SK-N-SH treated with all-trans-retinoic acid at 6 μM for 48 hours (cell line): ENCODE measurements around the gene MICALL2.

Source experiments
- ATAC-seq: fragments of 200-7000 bp; cut with Tn5 transposase; 3 replicates; pipeline ENCODE4 v1.9.1; 2020; ENCODE audit warnings: mild to moderate bottlenecking, moderate library complexity
- ARNTL ChIP-seq: fragments of 450-650 bp; formaldehyde crosslinking; IDR thresholded peaks from 2 replicates; pipeline ENCODE4 v1.5.0; 2020; ENCODE audit warnings: low read depth, mild to moderate bottlenecking, moderate library complexity, borderline replicate concordance
- BACH2 ChIP-seq: fragments of 250-450 bp; sonication (Bioruptor Pico); IDR thresholded peaks from 2 replicates; pipeline ENCODE4 v1.9.0; 2021; ENCODE audit warnings: mild to moderate bottlenecking, borderline replicate concordance
- CREB5 ChIP-seq: fragments of 250-450 bp; sonication (Bioruptor Pico); IDR thresholded peaks from 2 replicates; pipeline ENCODE4 v1.5.1; 2020; ENCODE audit warnings: low read depth, mild to moderate bottlenecking, moderate library complexity
- CSDC2 ChIP-seq: fragments of 250-450 bp; sonication (Bioruptor Pico); IDR thresholded peaks from 2 replicates; pipeline ENCODE4 v1.5.0; 2020; ENCODE audit warnings: mild to moderate bottlenecking, moderate library complexity
- ESRRG ChIP-seq: fragments of 250-450 bp; sonication (Bioruptor Pico); IDR thresholded peaks from 2 replicates; pipeline ENCODE4 v1.6.1; 2021; ENCODE audit warnings: mild to moderate bottlenecking
- GLIS3 ChIP-seq: fragments of 250-450 bp; sonication (Bioruptor Pico); IDR thresholded peaks from 2 replicates; pipeline ENCODE4 v1.5.0; 2020; ENCODE audit warnings: mild to moderate bottlenecking, moderate library complexity
- ISL1 ChIP-seq: fragments of 250-450 bp; sonication (Bioruptor Pico); IDR thresholded peaks from 2 replicates; pipeline ENCODE4 v2.1.2; 2022; ENCODE audit warnings: mild to moderate bottlenecking, moderate library complexity
- OSR1 ChIP-seq: fragments of 250-450 bp; sonication (Bioruptor Pico); IDR thresholded peaks from 2 replicates; pipeline ENCODE4 v1.8.0; 2022; ENCODE audit warnings: moderate library complexity, mild to moderate bottlenecking, inconsistent platforms
- PPARA ChIP-seq: fragments of 250-450 bp; sonication (Bioruptor Pico); IDR thresholded peaks from 2 replicates; pipeline ENCODE4 v1.5.0; 2020; ENCODE audit warnings: mild to moderate bottlenecking, borderline replicate concordance
- RARB ChIP-seq: fragments of 250-450 bp; sonication (Bioruptor Pico); IDR thresholded peaks from 2 replicates; pipeline ENCODE4 v1.8.0; 2021; ENCODE audit warnings: mild to moderate bottlenecking, moderate library complexity
- SNAI2 ChIP-seq: fragments of 250-450 bp; sonication (Bioruptor Pico); IDR thresholded peaks from 2 replicates; pipeline ENCODE4 v1.5.0; 2020; ENCODE audit warnings: mild to moderate bottlenecking, moderate library complexity
- TCF4 ChIP-seq: fragments of 250-450 bp; sonication (Bioruptor Pico); IDR thresholded peaks from 2 replicates; pipeline ENCODE4 v1.8.0; 2021; ENCODE audit warnings: mild to moderate bottlenecking, moderate library complexity, borderline replicate concordance
- TOX ChIP-seq: fragments of 250-450 bp; sonication (Bioruptor Pico); IDR thresholded peaks from 2 replicates; pipeline ENCODE4 v1.8.0; 2021; ENCODE audit warnings: mild to moderate bottlenecking, moderate library complexity, borderline replicate concordance
- TSHZ2 ChIP-seq: fragments of 250-450 bp; sonication (Bioruptor Pico); IDR thresholded peaks from 2 replicates; pipeline ENCODE4 v1.5.0; 2020; ENCODE audit warnings: mild to moderate bottlenecking, moderate library complexity
- ZC3H10 ChIP-seq: fragments of 250-450 bp; sonication (Bioruptor Pico); IDR thresholded peaks from 2 replicates; pipeline ENCODE4 v1.5.1; 2021; ENCODE audit warnings: mild to moderate bottlenecking, moderate library complexity
- ZFP3 ChIP-seq: fragments of 250-450 bp; sonication (Bioruptor Pico); IDR thresholded peaks from 2 replicates; pipeline ENCODE4 v1.5.0; 2020; ENCODE audit warnings: mild to moderate bottlenecking, moderate library complexity
- ZFP30 ChIP-seq: fragments of 450-650 bp; formaldehyde crosslinking; IDR thresholded peaks from 2 replicates; pipeline ENCODE4 v1.5.0; 2022; ENCODE audit warnings: mild to moderate bottlenecking, moderate library complexity
- ZNF565 ChIP-seq: fragments of 450-650 bp; formaldehyde crosslinking; conservative IDR thresholded peaks from 2 replicates; pipeline ENCODE4 v1.5.0; 2020; ENCODE audit warnings: low read depth, mild to moderate bottlenecking, moderate library complexity
- ZNF70 ChIP-seq: fragments of 450-650 bp; formaldehyde crosslinking; IDR thresholded peaks from 2 replicates; pipeline ENCODE4 v1.5.0; 2020; ENCODE audit warnings: mild to moderate bottlenecking, moderate library complexity
- ZNF8 ChIP-seq: fragments of 450-650 bp; formaldehyde crosslinking; IDR thresholded peaks from 2 replicates; pipeline ENCODE4 v1.5.0; 2020; ENCODE audit warnings: mild to moderate bottlenecking, moderate library complexity
- TF ChIP-seq, protein P1 (sequence below): fragments of 250-450 bp; sonication (Bioruptor Pico); IDR thresholded peaks from 2 replicates; pipeline ENCODE4 v1.8.0; 2020; ENCODE audit warnings: mild to moderate bottlenecking, moderate library complexity, borderline replicate concordance
- TF ChIP-seq, protein P2 (sequence below): fragments of 250-450 bp; sonication (Bioruptor Pico); IDR thresholded peaks from 2 replicates; pipeline ENCODE4 v1.8.0; 2021; ENCODE audit warnings: low read depth, mild to moderate bottlenecking, moderate library complexity, borderline replicate concordance

MICALL2 gene

GRCh38 chr7:1468643-1469298, 9.5 kb upstream of the MICALL2 start (continued):
- no peak for TF ChIP-seq PPARA

GRCh38 chr7:1468203-1468602, 8.9 kb upstream of the MICALL2 start:
- TF ChIP-seq CREB5 (CRISPR knock-in tag), result no peak
- no peak for TF ChIP-seq ISL1 (CRISPR knock-in tag)
- no peak for TF ChIP-seq GLIS3 (CRISPR knock-in tag)
- TF ChIP-seq ARNTL (CRISPR knock-in tag), result no peak
- no peak for TF ChIP-seq TSHZ2 (CRISPR knock-in tag)
- no peak for TF ChIP-seq ZNF8 (CRISPR knock-in tag)
- no peak for TF ChIP-seq ZNF70 (CRISPR knock-in tag)
- TF ChIP-seq ESRRG (CRISPR knock-in tag), result no peak
- no peak for TF ChIP-seq SNAI2
- TF ChIP-seq OSR1, result no peak
- TF ChIP-seq, protein P1, sequence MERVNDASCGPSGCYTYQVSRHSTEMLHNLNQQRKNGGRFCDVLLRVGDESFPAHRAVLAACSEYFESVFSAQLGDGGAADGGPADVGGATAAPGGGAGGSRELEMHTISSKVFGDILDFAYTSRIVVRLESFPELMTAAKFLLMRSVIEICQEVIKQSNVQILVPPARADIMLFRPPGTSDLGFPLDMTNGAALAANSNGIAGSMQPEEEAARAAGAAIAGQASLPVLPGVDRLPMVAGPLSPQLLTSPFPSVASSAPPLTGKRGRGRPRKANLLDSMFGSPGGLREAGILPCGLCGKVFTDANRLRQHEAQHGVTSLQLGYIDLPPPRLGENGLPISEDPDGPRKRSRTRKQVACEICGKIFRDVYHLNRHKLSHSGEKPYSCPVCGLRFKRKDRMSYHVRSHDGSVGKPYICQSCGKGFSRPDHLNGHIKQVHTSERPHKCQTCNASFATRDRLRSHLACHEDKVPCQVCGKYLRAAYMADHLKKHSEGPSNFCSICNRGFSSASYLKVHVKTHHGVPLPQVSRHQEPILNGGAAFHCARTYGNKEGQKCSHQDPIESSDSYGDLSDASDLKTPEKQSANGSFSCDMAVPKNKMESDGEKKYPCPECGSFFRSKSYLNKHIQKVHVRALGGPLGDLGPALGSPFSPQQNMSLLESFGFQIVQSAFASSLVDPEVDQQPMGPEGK (CRISPR knock-in tag), result no peak
- no peak for TF ChIP-seq CSDC2
- TF ChIP-seq RARB, result no peak
- no peak for TF ChIP-seq ZC3H10 (CRISPR knock-in tag)
- TF ChIP-seq BACH2 (CRISPR knock-in tag), result no peak
- TF ChIP-seq ZFP30 (CRISPR knock-in tag), result no peak
- TF ChIP-seq, all 23 proteins: peak for 0
- ATAC-seq, result no peak

- peak; percentile 65 for ATAC-seq
- TF ChIP-seq ZFP30 (CRISPR knock-in tag) (no peak), ZC3H10 (CRISPR knock-in tag) (no peak), TCF4 (CRISPR knock-in tag) (no peak), OSR1 (no peak), ISL1 (CRISPR knock-in tag) (no peak), TSHZ2 (CRISPR knock-in tag) (no peak), ZFP3 (no peak), RARB (no peak), PPARA (no peak), ARNTL (CRISPR knock-in tag) (no peak), CSDC2 (no peak), BACH2 (CRISPR knock-in tag) (no peak), CREB5 (CRISPR knock-in tag) (no peak), ZNF70 (CRISPR knock-in tag) (no peak), ESRRG (CRISPR knock-in tag) (no peak), ZNF565 (CRISPR knock-in tag) (no peak), TOX (CRISPR knock-in tag) (no peak)
- TF ChIP-seq, protein P2, sequence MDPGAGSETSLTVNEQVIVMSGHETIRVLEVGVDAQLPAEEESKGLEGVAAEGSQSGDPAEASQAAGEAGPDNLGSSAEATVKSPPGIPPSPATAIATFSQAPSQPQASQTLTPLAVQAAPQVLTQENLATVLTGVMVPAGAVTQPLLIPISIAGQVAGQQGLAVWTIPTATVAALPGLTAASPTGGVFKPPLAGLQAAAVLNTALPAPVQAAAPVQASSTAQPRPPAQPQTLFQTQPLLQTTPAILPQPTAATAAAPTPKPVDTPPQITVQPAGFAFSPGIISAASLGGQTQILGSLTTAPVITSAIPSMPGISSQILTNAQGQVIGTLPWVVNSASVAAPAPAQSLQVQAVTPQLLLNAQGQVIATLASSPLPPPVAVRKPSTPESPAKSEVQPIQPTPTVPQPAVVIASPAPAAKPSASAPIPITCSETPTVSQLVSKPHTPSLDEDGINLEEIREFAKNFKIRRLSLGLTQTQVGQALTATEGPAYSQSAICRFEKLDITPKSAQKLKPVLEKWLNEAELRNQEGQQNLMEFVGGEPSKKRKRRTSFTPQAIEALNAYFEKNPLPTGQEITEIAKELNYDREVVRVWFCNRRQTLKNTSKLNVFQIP (CRISPR knock-in tag), result no peak
These were observed 7.4 kb upstream of the MICALL2 start for GRCh38 chr7:1466524-1467271.
